Raji (cell line): Measurements from ENCODE around the gene GJA5.

ENCODE experiments used
- POLR2A ChIP-seq: IDR thresholded peaks from 2 replicates; pipeline ENCODE4 v1.6.1; 2011; ENCODE audit warnings: low read depth, low read length, control low read depth; ENCODE audit not compliant: insufficient read depth

The GJA5 gene

DNA sequence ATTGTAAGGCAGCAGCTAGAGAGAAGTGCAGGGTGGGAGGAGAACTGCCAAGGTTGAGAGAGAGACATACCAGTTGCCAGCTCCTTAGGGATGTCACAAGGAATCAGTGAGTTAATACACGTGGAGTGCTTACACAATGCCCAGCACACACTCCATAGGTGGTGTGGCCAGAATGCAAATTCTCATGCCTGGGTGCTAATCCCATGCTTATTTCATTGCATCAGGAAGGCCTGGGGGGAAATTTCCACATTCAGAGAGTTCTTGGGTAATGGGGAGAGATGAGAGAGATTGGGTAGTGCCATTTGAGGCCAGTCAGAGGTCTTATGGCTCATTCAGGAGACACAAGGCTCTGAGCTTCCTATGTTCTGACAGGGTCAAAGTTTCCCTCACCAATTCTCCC is 38.7 kb downstream of the GJA5 start:
- TF ChIP-seq POLR2A = no peak

DNA sequence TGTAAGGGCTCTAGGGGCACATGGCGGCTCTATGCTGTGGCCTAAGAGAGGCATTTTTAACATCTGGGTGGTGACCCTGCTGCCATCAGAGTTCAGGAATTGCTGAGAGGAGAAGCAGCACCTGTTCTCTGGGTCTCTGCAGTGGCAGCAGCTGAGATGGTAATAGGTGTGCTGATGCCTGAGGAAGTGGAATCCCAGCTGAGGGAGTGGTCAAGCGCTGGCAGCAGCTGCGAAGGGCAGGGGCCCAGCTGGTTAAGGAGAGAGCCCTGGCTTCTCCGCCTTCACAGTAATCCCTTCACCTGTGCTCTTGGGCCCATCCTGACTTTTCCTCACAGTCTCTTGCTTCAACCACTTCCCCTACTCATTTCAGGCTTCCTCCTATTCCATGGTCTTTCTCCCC is 39.8 kb downstream of the GJA5 start:
- TF ChIP-seq POLR2A = no peak

DNA sequence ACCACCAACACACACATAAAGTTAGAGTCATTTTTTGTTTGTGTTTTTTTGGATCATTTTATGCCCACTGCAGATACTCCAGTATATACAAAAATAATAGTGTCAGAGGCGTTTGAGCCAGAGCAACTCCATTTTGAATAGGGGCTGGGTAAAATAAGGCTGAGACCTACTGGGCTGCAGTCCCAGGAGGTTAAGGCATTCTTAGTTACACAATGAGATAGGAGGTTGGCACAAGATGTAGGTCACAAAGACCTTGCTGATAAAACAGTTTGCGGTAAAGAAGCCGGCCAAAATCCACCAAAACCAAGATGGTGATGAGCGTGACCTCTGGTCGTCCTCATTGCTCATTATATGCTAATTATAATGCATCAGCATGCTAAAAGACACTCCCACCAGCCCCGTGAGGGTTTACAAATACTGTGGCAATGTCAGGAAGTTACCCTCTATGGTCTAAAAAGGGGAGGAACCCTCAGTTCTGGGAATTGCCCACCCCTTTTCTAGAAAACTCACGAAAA is 40.6 kb downstream of the GJA5 start:
- TF ChIP-seq POLR2A = no peak

DNA sequence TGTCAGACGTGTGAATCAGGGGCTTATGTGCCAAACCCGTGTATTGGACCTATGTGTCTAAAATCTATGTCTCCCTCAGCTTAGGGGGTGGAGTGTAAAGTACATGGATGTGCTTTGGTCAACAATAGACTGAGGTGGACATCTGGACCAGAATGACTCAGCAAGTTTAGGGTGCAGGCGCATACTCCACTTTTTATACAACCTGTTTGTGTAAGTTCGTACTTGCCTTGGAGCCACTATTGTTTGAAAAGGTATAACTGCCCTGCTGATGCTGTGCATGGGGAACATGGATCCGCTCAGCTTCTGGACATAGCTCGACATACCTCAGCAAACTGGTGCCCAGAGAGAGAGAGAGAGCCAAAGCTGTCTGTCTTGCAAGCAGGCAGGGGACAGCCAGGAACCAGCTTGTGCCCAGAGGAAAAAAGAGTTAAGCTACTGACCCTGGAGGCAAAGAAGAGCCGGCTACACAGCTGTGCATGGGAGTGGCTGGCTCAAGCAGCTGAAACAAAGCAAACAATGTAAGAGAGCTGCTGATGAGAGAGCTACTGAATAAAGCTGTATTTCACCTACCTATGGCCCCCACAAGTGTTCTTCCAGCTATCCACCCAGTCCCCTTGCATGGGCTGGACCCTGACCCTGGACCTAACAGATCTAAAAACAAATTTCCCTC is 41.2 kb downstream of the GJA5 start:
- no peak for TF ChIP-seq POLR2A

DNA sequence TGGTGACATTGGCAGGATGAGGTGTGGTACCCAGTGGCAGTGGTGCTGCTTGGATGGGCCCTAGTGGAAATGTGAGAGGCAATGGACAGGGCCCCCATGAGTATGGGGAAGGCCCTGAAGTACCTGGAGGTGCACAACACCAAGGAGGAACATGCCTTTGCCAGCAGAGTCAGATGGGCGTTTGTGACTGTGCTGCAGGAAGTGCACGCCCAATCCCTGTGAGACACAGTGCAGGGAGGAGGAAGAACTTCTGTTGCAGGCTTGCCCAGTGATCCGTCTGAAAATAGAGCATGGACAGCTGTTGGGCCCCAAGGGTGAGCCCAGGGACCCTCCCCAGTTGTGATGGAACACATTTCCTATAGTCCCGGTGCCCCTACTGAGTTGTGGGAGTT is 42.7 kb downstream of the GJA5 start:
- TF ChIP-seq POLR2A = no peak

DNA sequence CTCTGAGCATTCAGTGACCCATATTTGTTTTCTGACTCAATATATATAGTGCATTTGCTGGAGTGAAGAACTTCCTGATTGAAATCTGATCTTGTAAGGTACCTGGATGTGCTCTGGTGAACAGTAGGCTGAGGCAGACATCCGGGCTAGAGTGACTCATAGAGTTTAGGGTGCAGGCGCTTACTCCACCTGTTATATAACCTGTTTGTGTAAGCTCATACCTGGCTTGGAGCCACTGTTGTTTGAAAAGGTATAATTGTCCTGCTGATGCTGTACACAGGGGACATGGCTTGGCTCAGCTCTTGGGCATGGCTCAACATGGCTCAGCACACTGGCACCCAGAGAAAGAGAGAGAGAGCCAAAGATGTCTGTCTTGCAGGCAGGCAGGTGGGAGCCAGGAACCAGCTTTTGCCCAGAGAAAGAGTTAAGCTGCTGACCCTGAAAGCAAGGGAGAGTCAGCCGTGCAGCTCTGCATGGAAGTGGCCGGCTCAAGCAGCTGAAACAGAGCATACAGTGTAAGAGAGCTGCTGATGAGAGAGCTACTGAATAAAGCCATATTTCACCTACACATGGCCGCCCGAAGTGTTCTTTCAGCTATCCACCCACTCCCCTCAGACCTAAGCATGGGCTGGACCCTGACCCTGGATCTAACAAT is 43.2 kb downstream of the GJA5 start:
- no peak for TF ChIP-seq POLR2A

DNA sequence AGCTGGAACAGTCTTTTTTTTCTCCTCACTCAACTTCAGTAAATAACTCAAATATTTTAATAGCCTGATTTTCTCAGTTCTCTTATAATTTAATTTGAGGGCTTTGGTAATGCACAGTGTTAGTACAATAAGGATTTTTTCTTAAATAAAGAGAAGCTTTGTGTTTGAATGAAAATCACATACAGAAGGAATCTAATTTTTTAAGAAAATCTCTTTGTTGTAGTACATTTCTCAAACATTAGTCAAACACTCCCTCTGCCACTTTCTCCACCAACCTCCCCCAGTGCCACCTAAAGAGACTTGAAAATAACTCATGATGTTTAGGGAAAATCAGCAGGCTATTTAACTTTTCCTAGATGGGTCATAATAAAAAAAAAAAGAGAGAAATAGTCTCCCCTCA is 47.8 kb downstream of the GJA5 start:
- no peak for TF ChIP-seq POLR2A
